DMS 273 (cell line): ENCODE results near the gene LARP4.
A peak's percentile ranks its signal among the peaks of the same experiment; 100 is the strongest.
"Not testable (repeated sequence)": the region's sequence is repeated elsewhere in the genome, so short reads cannot be mapped to it uniquely, and the experiment has no call there.

Source experiments
- DNase-seq: peaks from one replicate; lab custom pipeline; 2025; ENCODE audit not compliant: unreplicated experiment; lab: John Stamatoyannopoulos, UW

LARP4 gene

GRCh38 chr12:50400104-50400637, 514 bp upstream of the LARP4 start:
- peak; percentile 33 for DNase-seq

- DNase-seq: peak; percentile 64
Observed at GRCh38 chr12:50401500-50402081, 906 bp downstream of the LARP4 start.

DNA sequence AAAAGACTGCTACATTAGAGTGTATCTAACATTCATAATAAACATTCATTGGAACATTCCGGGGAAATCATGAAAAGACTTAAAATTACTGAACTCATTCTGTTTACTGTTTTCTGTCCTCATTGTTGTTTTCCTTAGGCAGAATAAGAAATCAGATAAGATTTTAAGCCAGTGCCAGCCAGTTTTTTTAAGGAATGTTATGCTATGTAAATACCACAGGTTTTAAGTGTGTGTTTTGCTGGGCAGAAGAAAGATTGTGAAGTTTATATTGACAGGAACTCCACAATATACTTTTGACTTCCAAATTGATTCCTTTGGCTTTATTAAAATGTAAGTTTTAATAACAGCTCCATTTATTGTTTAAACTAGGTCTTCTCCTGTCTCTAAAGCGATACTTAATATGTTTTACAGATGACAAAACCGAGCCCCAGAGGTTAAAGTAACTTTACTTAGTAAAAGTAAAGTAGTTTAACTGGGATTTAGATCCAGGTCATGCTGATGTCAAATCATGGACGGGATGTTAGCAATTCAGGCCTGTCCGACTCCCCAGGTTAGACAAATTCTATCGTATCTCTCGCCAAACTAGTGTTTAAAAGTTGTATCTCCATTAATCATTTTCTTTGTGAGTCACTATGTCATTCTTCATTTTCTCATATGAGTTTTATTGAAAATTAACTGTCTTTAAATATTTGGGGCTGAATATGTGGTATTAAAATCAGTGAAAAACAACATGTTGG, 1.7 kb downstream of the LARP4 start:
- DNase-seq: no peak

GRCh38 chr12:50403001-50403440, 2.3 kb downstream of the LARP4 start:
- DNase-seq: peak; percentile 9

GRCh38 chr12:50404307-50404706, 3.6 kb downstream of the LARP4 start:
- DNase-seq: no peak

DNA sequence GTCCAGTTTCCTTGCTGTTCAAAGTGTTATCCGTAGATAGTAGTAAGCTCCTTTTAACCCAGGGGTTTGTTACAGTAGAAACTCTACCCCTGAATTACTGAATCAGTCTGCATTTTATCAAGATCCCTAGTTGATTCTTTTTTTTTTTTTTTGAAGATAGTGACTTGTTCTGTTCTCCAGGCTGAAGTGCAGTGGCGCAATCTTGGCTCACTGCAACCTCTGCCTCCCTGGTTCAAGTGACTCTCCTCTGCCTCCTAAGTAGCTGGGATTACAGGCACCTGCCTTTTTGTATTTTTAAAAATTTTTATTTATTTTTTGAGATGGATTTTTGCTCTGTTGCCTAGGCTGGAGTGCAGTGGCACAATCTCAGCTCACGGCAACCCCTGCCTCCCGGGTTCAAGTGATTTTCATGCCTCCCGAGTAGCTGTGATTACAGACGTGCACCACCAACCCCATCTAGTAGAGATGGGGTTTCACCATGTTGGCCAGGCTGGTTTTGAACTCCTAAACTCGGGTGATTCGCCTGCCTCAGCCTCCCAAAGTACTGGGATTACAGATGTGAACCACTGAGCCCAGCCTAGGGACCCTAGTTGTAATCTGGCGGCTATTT, 10.5 kb downstream of the LARP4 start:
- DNase-seq: no peak

GRCh38 chr12:50415899-50416479, 15.3 kb downstream of the LARP4 start:
- DNase-seq: no peak

GRCh38 chr12:50419112-50419909, 18.6 kb downstream of the LARP4 start:
- DNase-seq: no peak

DNA sequence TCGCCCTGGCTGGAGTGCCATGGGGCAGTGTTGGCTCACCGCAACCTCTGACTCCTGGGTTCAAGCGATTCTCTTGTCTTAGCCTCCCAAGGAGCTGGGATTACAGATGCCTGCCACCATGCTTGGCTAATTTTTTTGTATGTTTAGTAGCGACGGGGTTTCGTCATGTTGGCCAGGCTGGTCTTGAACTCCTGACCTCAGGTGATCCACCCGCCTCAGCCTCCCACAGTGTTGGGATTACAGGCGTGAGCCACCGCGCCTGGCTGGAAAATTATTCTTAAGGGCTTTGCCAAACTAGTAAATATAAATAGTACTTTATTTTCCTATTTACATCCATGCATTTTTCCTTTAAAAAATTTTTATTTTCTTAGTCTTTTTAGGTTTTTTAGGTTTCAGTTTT, 22.2 kb downstream of the LARP4 start:
- DNase-seq: not testable (repeated sequence)

GRCh38 chr12:50423342-50423741, 22.7 kb downstream of the LARP4 start:
- not testable (repeated sequence) for DNase-seq

- no peak for DNase-seq
Observed at GRCh38 chr12:50425589-50426258, 25.0 kb downstream of the LARP4 start.

DNA sequence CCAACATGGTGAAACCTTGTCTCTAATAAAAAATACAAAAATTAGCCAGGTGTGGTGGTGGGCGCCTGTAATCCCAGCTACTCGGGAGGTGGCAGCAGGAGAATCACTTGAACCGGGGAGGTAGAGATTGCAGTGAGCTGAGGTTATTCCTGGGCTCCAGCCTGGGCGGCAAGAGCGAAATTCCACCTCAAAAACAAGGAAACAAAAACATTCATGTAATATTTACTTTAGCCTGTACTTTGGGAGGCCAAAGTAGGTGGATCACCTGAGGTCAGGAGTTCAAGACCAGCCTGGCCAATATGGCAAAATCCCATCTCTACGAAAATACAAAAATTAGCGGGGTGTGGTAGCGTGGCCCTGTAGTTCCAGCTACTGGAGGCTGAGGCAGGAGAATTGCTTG, 31.0 kb downstream of the LARP4 start:
- not testable (repeated sequence) for DNase-seq

GRCh38 chr12:50440288-50440687, 39.6 kb downstream of the LARP4 start:
- no peak for DNase-seq

GRCh38 chr12:50441763-50442162, 41.1 kb downstream of the LARP4 start:
- no peak for DNase-seq

DNA sequence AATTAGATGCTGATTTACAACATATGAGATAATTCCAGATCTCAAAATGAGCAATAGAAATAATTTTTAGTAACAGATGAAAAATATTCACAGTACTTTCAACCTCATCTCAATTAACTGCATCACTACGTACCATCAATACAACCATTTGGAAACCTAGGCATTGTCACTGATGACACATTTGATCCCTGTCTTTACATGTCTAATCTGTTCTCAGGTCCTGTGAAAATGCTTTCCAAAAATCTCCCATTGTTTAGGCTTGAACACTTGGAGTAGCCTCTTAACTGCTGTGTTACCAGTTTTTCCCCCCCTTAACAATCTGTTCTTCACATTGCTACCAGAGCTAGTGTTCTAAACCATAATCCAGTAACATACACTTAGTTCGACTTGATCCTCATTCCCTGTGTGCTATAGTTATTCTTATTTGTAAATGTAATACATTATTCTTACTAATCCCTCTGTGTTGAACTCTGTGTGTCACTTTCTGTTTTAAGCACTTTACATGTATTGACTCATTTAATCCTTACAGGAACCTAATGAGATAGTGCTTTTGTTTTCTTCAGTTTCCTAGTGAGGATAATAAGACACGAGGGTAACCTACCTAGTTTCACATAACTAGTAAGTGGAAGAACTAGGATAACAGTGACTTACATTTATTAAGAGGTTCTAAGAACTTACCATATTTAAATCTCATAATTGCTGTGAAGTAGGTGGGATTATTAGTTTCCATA, 41.7 kb downstream of the LARP4 start:
- no peak for DNase-seq

DNA sequence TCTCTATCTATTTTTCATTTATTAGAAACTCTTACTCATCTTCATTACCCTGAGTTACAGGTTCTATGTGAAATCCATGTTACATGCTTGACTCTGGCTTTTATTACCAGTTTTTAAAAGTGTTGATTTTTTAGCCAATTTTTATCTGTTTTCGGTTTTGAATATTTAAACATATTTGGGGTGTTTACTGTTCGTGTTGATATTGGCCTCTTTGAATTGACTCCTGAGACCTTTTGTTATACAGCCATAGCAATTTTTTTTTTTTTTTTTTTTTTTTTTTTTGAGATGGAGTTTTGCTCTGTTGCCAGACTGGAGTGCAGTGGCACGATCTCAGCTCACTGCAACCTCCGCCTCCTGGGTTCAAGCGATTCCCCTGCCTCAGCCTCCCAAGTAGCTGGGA, 49.0 kb downstream of the LARP4 start:
- not testable (repeated sequence) for DNase-seq

- no peak for DNase-seq
Observed at GRCh38 chr12:50452795-50453194, 52.1 kb downstream of the LARP4 start.

DNA sequence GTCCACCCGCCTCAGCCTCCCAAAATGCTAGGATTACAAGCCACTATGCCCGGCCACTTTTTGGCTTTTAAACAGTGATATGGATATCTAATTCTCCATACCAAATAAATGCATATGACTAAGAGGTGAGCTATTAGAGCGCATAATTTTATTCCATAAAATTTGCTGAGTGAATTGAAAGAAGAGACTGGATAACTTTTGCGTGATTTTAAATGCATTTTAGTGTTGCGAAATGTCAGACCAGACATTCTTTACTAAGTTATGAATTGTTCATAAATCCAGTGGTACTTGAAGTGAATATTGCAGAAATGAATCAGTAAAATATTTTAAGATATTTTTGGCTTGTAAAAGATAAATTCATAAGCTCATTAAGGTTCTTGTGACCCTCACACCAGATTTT, 53.2 kb downstream of the LARP4 start:
- no peak for DNase-seq

GRCh38 chr12:50458606-50459005, 57.9 kb downstream of the LARP4 start:
- no peak for DNase-seq

DNA sequence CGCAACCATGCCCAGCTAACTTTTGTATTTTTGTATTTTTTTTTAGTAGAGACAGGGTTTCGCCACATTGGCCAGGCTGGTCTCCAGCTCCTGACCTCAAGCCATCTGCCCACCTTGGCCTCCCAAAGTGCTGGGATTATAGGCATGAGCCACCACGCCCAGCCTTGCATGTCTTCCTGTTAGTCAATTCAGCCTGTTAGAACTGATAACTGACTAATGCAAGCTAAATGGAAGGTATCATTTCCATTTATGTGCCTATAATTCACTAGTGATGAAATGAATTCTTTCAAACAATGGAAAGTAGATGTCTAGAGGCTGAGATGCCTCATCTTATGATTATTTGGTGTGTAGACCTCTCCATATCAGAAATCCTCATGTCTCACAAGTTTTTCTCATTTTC, 66.8 kb downstream of the LARP4 start:
- no peak for DNase-seq
